Activated CD8-positive, alpha-beta memory T cell treated with anti-CD3 and anti-CD28 coated beads for 36 hours (primary cell): ENCODE results near the gene CD151. TPM values are rescaled to one million over a fixed set of nuclear protein-coding genes. Genes with fewer than 3 reads are reported as not detected.

Experiments
- CTCF ChIA-PET: fragments of 350-600 bp; sonication (Branson Sonifier 250); formaldehyde crosslinking; loops from one replicate; lab custom pipeline; 2021; ENCODE audit warnings: antibody characterized with exemption; lab: Charles Lee
- POLR2A ChIA-PET: fragments of 350-600 bp; sonication (Branson Sonifier 250); formaldehyde crosslinking; loops from one replicate; lab custom pipeline; 2021; ENCODE audit warnings: antibody characterized with exemption; lab: Charles Lee
- total RNA-seq, 2 experiments: library from RNA; stranded (reverse); gene quantifications; one replicate each; pipeline ENCODE4 v1.2.3, GENCODE V29; 2021

Gene CD151
- total RNA-seq, 2 experiments from 2014 or later = 70.2 to 72.8 TPM

DNA sequence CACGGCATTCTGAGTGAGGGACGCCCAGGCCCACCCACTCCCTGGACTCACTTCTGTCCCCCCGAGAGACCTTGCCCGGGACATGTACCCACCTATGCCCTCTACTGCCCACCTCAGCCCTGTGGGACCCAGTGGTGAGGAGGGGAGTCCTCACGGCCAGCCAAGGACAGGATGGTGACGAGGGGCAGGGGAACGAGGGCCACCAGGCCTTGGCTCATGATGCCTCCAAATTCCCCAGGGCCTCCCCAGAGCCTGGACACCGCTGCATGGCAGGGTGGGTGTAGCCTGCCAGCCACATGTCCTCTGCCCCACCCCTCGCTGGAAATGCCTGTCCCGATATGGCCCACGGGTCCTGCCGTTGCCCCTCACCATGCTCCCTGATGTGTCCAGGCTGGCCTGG is 36.0 kb downstream of the CD151 start:
- ChIA-PET CTCF (interaction anchor here (1.4 kb wide), 1 partner anchor 20 kb away, joined by 3 read pairs; no protein-coding TSS in a partner anchor), POLR2A (no interaction called here)

- POLR2A ChIA-PET = interaction anchor here (0.5 kb wide), 1 partner anchor 59 kb away, joined by 4 read pairs; no protein-coding TSS in a partner anchor
- CTCF ChIA-PET = interaction anchor here (1.4 kb wide), 1 partner anchor 21 kb away, joined by 3 read pairs; no protein-coding TSS in a partner anchor
These were observed 36.8 kb downstream of the CD151 start for GRCh38 chr11:869399-870126.

GRCh38 chr11:870127-870413 is 37.3 kb downstream of the CD151 start:
- ChIA-PET POLR2A (no interaction called here), CTCF (interaction anchor here (1.4 kb wide), 1 partner anchor 22 kb away, joined by 3 read pairs; no protein-coding TSS in a partner anchor)

DNA sequence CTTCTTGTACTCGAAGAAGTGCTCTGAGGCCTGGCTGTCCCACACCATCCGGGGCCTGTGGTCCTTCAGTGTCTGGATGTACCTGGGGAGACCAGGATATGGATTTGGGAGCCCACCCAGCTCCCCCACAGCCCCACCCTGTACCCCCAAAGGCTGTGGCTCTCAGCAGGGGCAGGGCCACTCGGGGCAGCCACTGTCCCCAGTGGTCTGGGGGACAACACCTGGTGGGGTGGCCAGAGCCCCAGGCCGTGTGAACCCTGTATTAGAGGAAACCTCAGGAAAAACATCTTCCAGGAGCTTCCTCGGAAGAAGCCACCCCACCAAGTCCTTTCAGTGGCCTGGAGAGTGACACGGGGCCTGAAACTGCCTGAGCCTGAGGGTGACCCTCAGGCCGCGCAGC is 37.7 kb downstream of the CD151 start:
- POLR2A ChIA-PET = interaction anchor here (0.6 kb wide), 1 partner anchor 23 kb away, joined by 3 read pairs; no protein-coding TSS in a partner anchor

GRCh38 chr11:871472-871871 is 38.7 kb downstream of the CD151 start:
- CTCF ChIA-PET = interaction anchor here (0.7 kb wide), 1 partner anchor 56 kb away, joined by 3 read pairs; no protein-coding TSS in a partner anchor
- POLR2A ChIA-PET = no interaction called here

More for the DNA sequence above, 37.7 kb downstream of the CD151 start:
- CTCF ChIA-PET = no interaction called here

- POLR2A ChIA-PET = no interaction called here
- CTCF ChIA-PET = no interaction called here
These were observed 40.0 kb downstream of the CD151 start for GRCh38 chr11:872799-873198.

DNA sequence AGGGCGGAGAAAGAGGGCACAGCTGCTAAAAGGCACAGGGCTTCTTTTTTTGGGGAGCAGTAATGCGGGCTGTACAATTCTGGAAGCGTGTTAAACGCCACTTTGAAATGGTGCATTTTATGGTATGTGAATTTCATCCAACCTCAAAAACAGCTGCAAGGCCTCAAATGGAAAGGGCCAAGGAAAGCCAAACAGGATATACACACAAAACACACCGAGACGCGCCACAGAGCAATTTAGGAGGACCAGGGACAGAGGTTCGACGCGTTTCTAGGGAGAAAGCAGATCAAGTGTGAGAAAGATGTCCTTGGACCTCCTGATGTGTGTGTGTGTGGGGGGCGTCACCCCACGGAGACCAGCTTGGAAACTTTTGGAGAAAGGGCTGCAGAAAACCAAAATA is 41.0 kb downstream of the CD151 start:
- ChIA-PET POLR2A (no interaction called here), CTCF (no interaction called here)

DNA sequence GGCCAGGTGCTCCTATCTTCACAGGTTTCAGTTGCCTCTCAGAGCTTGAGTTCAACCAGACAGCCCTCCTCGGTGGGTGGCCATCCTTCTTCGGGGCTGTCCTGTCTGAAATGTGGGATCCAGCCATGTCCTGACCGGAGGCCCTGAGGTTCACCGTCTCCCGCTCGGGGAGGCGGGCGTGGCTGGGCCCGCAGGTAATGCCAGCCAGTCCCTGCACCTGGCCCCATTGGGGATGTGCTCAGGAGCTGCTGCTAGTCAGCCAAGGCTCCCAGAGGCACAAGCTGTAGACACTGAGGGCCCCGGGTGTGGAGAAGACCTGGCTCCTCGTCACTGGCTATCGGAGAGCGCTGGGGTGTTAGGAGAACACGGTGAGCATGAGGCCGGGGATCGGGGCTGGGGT is 42.5 kb downstream of the CD151 start:
- ChIA-PET CTCF (interaction anchor here (0.7 kb wide), 1 partner anchor 12 kb away, joined by 3 read pairs; no protein-coding TSS in a partner anchor), POLR2A (no interaction called here)

DNA sequence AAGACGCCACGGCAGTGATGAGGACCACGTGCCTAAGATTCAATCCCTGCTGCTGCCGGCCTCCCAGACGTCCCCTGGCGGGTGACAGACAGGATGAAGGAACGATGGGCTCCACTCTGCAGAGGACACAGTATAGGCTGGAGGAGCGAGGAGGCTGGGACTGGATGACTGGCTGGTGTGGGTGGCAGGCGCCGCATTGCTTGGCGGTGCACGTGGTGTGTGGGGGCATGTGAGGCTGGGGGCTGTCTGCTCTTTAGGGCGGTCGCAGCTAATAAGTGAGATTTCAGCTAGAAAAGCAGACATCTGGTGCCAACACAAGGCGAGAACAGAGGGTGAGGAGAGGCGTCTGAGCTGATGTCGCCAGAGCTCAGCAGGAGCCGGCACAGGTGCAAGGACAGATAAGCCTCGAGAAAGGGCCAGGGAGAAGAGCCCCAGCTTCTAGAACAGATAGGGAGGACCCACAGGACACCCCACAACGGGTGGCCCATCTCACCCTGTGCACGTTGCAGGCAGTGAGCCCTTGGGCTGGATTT is 43.1 kb downstream of the CD151 start:
- ChIA-PET POLR2A (no interaction called here), CTCF (no interaction called here)

GRCh38 chr11:876545-876944 is 43.8 kb downstream of the CD151 start:
- POLR2A ChIA-PET = no interaction called here
- CTCF ChIA-PET = no interaction called here

DNA sequence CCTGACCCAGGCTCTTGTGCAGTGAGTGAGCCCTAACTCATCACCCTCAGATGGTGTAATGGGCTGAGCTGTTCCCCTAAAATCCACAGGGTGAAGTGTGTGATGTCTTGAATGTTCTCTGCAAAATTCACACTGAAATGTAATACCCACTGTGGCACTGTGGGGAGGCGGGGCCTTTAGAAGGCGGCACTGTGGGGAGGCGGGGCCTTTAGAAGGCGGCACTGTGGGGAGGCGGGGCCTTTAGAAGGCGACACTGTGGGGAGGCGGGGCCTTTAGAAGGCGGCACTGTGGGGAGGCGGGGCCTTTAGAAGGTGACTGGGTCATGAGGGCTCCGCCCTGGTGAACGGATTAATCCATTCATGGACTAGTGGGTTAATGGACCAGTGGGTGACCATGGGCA is 44.8 kb downstream of the CD151 start:
- ChIA-PET CTCF (no interaction called here), POLR2A (no interaction called here)

DNA sequence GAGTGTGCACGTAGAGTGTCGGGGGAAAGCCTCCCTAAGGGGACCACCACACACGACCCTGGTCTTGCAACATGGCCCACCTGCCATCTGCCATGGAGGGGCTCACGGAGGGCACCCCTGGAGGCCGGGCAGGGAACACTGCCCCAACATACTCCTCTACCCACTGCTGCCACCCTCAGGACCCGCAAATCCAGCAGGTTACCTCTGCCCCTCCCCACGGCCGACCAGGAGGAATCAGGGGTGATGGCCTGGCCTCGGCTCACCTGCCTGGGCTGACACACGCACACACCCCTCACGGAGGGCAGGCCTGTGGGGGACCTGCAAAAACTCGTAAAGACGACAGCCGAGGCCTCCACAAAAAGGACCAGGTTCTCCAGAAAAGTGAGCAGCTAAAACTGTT is 47.7 kb downstream of the CD151 start:
- CTCF ChIA-PET = no interaction called here
- POLR2A ChIA-PET = no interaction called here

DNA sequence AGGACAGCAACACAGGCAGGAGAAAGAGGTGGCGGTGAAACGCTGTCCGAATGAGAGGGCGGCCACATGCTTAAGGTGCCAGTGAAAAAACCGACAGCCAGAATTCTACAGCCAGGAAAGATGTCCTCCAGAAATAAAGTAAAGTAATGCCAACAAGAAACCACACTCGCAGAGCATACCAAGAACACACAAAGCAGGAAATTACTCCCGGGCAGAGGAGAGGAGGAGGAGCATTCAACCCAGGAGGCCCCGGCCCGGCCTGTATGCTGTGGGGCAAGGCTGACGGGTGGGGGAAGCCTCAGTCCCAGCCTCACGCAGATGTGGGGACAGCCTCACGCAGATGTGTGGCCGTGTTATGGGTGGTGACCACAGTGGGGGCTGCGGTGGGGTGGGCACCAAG is 49.8 kb downstream of the CD151 start:
- ChIA-PET CTCF (no interaction called here), POLR2A (no interaction called here)

- ChIA-PET CTCF (no interaction called here), POLR2A (no interaction called here)
These were observed 50.8 kb downstream of the CD151 start for GRCh38 chr11:883527-883926.

DNA sequence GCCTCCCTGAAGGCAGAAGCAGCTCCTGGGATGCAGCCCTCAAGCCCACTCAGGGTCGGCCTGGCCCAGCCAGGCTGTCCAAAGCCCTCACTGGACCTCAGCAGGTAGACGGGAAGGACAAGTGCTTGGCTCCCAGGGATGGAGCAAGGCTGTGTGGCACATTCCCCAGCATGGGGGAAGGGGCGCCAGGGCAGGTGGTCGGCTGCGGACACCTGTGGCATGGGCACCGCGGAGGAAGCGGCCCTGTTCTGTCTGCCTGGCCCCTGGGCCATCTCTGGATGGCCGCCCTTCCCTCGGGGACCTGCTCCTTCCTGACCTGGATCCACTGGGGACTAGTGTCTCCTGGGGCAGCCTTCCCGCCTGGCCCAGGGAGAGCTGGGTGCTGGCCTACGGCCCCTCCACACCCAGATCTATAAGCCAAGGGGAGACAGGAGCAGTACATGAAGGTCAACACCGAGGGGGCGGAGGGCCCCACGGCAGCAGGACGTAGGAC is 51.9 kb downstream of the CD151 start:
- POLR2A ChIA-PET = interaction anchor here (0.6 kb wide), 1 partner anchor 575 kb away, joined by 3 read pairs; no protein-coding TSS in a partner anchor
- CTCF ChIA-PET = no interaction called here

GRCh38 chr11:886568-886967 is 53.8 kb downstream of the CD151 start:
- ChIA-PET CTCF (interaction anchor here (0.6 to 1.5 kb wide), 2 partner anchors 12 to 35 kb away, joined by 3 read pairs; no protein-coding TSS in a partner anchor), POLR2A (no interaction called here)

- POLR2A ChIA-PET = no interaction called here
- CTCF ChIA-PET = interaction anchor here (1.5 kb wide), 1 partner anchor 13 kb away, joined by 3 read pairs; no protein-coding TSS in a partner anchor
These were observed 54.8 kb downstream of the CD151 start for GRCh38 chr11:887589-887988.
